Astrocyte (in vitro differentiated cells and primary cell): ENCODE results near the gene TM7SF2. TPM values are rescaled to one million over a fixed set of nuclear protein-coding genes. Genes with fewer than 3 reads are reported as not detected.
"Not testable (repeated sequence)": the region's sequence is repeated elsewhere in the genome, so short reads cannot be mapped to it uniquely, and the experiment has no call there.

Experiments
- DNase-seq: peaks from one replicate; pipeline ENCODE4 v3.0.0-alpha.2; 2010; ENCODE audit warnings: low read depth
- FAIRE-seq: peaks from 2 replicates; lab custom pipeline; 2011; peaks lifted over from hg19 to GRCh38; lab: Jason Lieb, UNC
- H2AFZ ChIP-seq: 2 replicates; pipeline ENCODE4 v1.6.0; 2012; ENCODE audit warnings: low read depth, low read length, inconsistent platforms
- H3K27ac ChIP-seq: 2 replicates; pipeline ENCODE4 v1.5.1; 2011; ENCODE audit warnings: low read depth, low read length, inconsistent platforms
- H3K27me3 ChIP-seq: 2 replicates; pipeline ENCODE4 v1.6.0; 2011; ENCODE audit warnings: low read length, inconsistent platforms; ENCODE audit not compliant: insufficient read depth
- H3K36me3 ChIP-seq: 2 replicates; pipeline ENCODE4 v1.5.1; 2011; ENCODE audit warnings: low read length, inconsistent platforms; ENCODE audit not compliant: insufficient read depth
- H3K4me1 ChIP-seq: 2 replicates; pipeline ENCODE4 v1.5.1; 2011; ENCODE audit warnings: low read length, inconsistent platforms; ENCODE audit not compliant: insufficient read depth
- H3K4me2 ChIP-seq: 2 replicates; pipeline ENCODE4 v1.6.0; 2012; ENCODE audit warnings: low read length, inconsistent platforms
- H3K4me3 ChIP-seq: 2 replicates; pipeline ENCODE4 v1.5.1; 2011; ENCODE audit warnings: low read depth, mild to moderate bottlenecking, low read length, inconsistent platforms; ENCODE audit not compliant: insufficient read depth
- H3K79me2 ChIP-seq: 2 replicates; pipeline ENCODE4 v1.6.0; 2012; ENCODE audit warnings: mild to moderate bottlenecking, low read length, inconsistent platforms; ENCODE audit not compliant: insufficient read depth
- H3K9ac ChIP-seq: 2 replicates; pipeline ENCODE4 v1.6.0; 2012; ENCODE audit warnings: mild to moderate bottlenecking, low read length, inconsistent platforms
- H3K9me3 ChIP-seq: 2 replicates; pipeline ENCODE4 v1.5.1; 2012; ENCODE audit warnings: low read depth, mild to moderate bottlenecking, low read length, inconsistent platforms; ENCODE audit not compliant: insufficient read depth
- H4K20me1 ChIP-seq: 2 replicates; pipeline ENCODE4 v1.6.0; 2012; ENCODE audit warnings: low read length, inconsistent platforms; ENCODE audit not compliant: insufficient read depth
- H3K27ac Mint-ChIP-seq: one replicate; pipeline ENCODE4 v1.8.0; 2021; ENCODE audit warnings: mild to moderate bottlenecking, mixed read lengths; ENCODE audit not compliant: unreplicated experiment
- H3K27me3 Mint-ChIP-seq: one replicate; pipeline ENCODE4 v1.8.0; 2021; ENCODE audit warnings: low read depth, mixed read lengths; ENCODE audit not compliant: unreplicated experiment
- H3K36me3 Mint-ChIP-seq: one replicate; pipeline ENCODE4 v1.8.0; 2021; ENCODE audit warnings: low read depth, mixed read lengths; ENCODE audit not compliant: unreplicated experiment
- H3K4me1 Mint-ChIP-seq: one replicate; pipeline ENCODE4 v1.8.0; 2021; ENCODE audit warnings: low read depth, mixed read lengths; ENCODE audit not compliant: unreplicated experiment
- H3K4me3 Mint-ChIP-seq: one replicate; pipeline ENCODE4 v1.8.0; 2021; ENCODE audit warnings: mild to moderate bottlenecking, moderate library complexity, mixed read lengths; ENCODE audit not compliant: unreplicated experiment
- H3K9me3 Mint-ChIP-seq: one replicate; pipeline ENCODE4 v1.8.0; 2021; ENCODE audit warnings: mild to moderate bottlenecking, mixed read lengths; ENCODE audit not compliant: unreplicated experiment
- EZH2 ChIP-seq: IDR thresholded peaks from 2 replicates; pipeline ENCODE4 v1.6.1; 2012; ENCODE audit warnings: mild to moderate bottlenecking, low read length, inconsistent platforms; ENCODE audit not compliant: insufficient read depth
- total RNA-seq: library from RNA; stranded (reverse); gene quantifications from 2 replicates; pipeline ENCODE4 v1.2.1, GENCODE V29; 2021
- TF ChIP-seq, protein P1 (sequence below): IDR thresholded peaks from 2 replicates; pipeline ENCODE4 v1.5.1; 2011; ENCODE audit warnings: low read depth, mild to moderate bottlenecking, inconsistent platforms, low read length, moderate library complexity; ENCODE audit not compliant: insufficient read depth

The TM7SF2 gene
- total RNA-seq, 1 donor from 2014 or later = 23.9 TPM

GRCh38 chr11:65117206-65118096 lies 5.8 kb downstream of the TM7SF2 start, which contains the start of gene ZNHIT2:
ZNHIT2 (minus strand) TSS chr11:65117701; CDS start chr11:65117653, 48 bp downstream.
- peaks cover 15% of the 10 kb centered on the region for H3K36me3 ChIP-seq
- TF ChIP-seq, protein P1, sequence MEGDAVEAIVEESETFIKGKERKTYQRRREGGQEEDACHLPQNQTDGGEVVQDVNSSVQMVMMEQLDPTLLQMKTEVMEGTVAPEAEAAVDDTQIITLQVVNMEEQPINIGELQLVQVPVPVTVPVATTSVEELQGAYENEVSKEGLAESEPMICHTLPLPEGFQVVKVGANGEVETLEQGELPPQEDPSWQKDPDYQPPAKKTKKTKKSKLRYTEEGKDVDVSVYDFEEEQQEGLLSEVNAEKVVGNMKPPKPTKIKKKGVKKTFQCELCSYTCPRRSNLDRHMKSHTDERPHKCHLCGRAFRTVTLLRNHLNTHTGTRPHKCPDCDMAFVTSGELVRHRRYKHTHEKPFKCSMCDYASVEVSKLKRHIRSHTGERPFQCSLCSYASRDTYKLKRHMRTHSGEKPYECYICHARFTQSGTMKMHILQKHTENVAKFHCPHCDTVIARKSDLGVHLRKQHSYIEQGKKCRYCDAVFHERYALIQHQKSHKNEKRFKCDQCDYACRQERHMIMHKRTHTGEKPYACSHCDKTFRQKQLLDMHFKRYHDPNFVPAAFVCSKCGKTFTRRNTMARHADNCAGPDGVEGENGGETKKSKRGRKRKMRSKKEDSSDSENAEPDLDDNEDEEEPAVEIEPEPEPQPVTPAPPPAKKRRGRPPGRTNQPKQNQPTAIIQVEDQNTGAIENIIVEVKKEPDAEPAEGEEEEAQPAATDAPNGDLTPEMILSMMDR = peak; percentile 90
- no peak for TF ChIP-seq EZH2
- peaks cover 53% of the 10 kb centered on the region for H3K79me2 ChIP-seq
- Mint-ChIP-seq H3K9me3 (no peaks in the 10 kb centered on the region), H3K27ac (peak within 1 kb of the TSS; percentile 90), H3K4me1 (peaks cover 12% of the 10 kb centered on the region), H3K27me3 (no peaks in the 10 kb centered on the region), H3K4me3 (peak within 1 kb of the TSS; percentile 86), H3K36me3 (peaks cover 17% of the 10 kb centered on the region)
- peak within 1 kb of the TSS; percentile 44 for H2AFZ ChIP-seq
- peak within 1 kb of the TSS; percentile 82 for H3K27ac ChIP-seq
- H3K27me3 ChIP-seq = no peaks in the 10 kb centered on the region
- DNase-seq = peak; percentile 92
- peaks cover 30% of the 10 kb centered on the region for H3K4me1 ChIP-seq
- H3K9ac ChIP-seq = peak within 1 kb of the TSS; percentile 92
- peaks cover 23% of the 10 kb centered on the region for H4K20me1 ChIP-seq
- peak; percentile 54 for FAIRE-seq
- peak within 1 kb of the TSS; percentile 75 for H3K4me3 ChIP-seq
- no peaks in the 10 kb centered on the region for H3K9me3 ChIP-seq
- peak within 1 kb of the TSS; percentile 91 for H3K4me2 ChIP-seq

DNA sequence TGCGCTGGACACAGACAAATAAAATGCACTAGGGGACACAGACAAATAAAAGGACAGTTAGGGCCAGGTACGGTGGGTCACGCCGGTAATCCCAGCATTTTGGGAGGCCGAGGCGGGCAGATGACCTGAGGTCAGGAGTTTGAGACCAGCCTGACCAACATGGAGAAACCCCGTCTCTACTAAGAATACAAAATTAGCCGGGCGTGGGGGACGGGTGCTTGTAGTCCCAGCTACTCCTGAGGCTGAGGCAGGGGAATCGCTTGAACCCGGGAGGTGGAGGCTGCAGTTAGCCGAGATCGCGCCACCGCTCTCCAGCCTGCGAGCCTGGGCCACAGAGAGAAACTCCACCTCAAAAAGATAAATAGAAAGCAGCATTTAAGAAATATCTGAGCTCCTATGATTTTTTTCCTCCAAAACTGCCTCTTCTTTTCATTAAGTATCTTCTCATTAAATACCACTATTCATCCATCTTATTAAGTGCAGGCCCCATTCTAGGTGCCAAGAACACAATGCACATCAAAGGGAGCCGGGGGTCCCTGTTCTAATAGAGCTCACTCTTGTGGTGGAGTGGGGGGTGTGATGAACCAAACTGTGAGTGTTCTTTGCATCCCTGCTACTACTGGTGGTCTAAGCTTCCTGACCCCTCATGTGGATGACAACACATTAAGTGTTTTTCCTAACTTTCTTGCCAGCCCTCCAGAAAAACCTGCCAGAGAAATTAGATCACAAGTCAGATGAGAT lies 6.6 kb downstream of the TM7SF2 start:
- Histone ChIP-seq H2AFZ (no peak overlapping the region), H3K36me3 (peaks cover 15% of the 10 kb centered on the region), H3K4me1 (peaks cover 27% of the 10 kb centered on the region), H3K27me3 (no peaks in the 10 kb centered on the region), H3K9me3 (no peaks in the 10 kb centered on the region), H3K9ac (peak overlapping the region; percentile 51), H3K4me3 (no peak overlapping the region), H3K79me2 (peaks cover 60% of the 10 kb centered on the region), H4K20me1 (peaks cover 23% of the 10 kb centered on the region), H3K4me2 (no peak overlapping the region), H3K27ac (no peak overlapping the region)
- no peak for DNase-seq
- TF ChIP-seq, protein P1 = no peak
- no peak for TF ChIP-seq EZH2
- H3K9me3 Mint-ChIP-seq = no peaks in the 10 kb centered on the region
- peaks cover 16% of the 10 kb centered on the region for H3K4me1 Mint-ChIP-seq
- peak overlapping the region; percentile 90 for H3K27ac Mint-ChIP-seq
- peaks cover 17% of the 10 kb centered on the region for H3K36me3 Mint-ChIP-seq
- FAIRE-seq = no peak
- H3K27me3 Mint-ChIP-seq = no peaks in the 10 kb centered on the region
- peak overlapping the region; percentile 85 for H3K4me3 Mint-ChIP-seq

DNA sequence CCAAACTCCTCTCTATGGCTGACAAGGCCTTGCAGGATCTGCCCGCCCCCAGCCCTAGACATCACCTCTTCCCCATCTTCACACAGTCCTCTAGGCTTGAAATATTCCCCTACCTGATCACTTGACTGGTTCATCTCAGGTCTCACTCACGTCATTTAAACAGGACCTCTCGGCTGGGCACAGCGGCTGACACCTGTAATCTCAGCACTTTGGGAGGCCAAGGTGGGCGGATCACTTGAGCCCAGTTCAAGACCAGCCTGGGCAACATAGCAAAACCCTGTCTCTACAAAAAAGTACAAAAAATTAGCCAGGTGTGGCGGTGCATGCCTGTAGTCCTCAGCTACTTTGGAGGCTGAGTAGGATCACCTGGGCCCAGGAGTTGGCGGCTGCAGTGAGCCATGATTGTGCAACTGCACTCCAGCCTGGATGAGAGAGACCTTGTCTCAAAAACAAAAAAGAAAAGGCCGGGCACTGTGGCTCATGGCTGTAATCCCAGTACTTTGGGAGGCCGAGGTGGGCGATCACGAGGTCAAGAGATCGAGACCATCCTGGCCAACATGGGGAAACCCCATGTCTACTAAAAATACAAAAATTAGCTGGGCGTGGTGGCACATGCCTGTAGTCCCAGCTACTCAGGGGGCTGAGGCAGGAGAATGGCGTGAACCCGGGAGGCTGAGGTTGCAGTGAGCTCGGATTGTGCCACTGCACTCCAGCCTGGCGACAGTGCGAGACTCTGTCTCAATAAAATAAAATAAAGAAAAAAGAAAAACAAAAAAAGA lies 7.4 kb downstream of the TM7SF2 start:
- peaks cover 15% of the 10 kb centered on the region for H3K36me3 ChIP-seq
- not testable (repeated sequence) for H3K27ac ChIP-seq

More for the DNA sequence above, 7.4 kb downstream of the TM7SF2 start:
- not testable (repeated sequence) for H3K27me3 ChIP-seq, H3K27me3 Mint-ChIP-seq, H3K4me2 ChIP-seq, H3K4me3 ChIP-seq, FAIRE-seq, H2AFZ ChIP-seq, DNase-seq, H3K9me3 ChIP-seq, H3K9me3 Mint-ChIP-seq
- H3K79me2 ChIP-seq = peaks cover 67% of the 10 kb centered on the region
- peaks cover 25% of the 10 kb centered on the region for H3K4me1 ChIP-seq
- peak overlapping the region; percentile 51 for H3K9ac ChIP-seq
- peak overlapping the region; percentile 78 for H3K4me3 Mint-ChIP-seq
- peaks cover 16% of the 10 kb centered on the region for H3K36me3 Mint-ChIP-seq
- H4K20me1 ChIP-seq = peaks cover 25% of the 10 kb centered on the region
- peaks cover 12% of the 10 kb centered on the region for H3K4me1 Mint-ChIP-seq
- H3K27ac Mint-ChIP-seq = peak overlapping the region; percentile 90
